GM12878 (cell line): Measurements from ENCODE around the gene PRDM7. TPM values are rescaled to one million over a fixed set of nuclear protein-coding genes. Genes with fewer than 3 reads are reported as not detected.
A peak's percentile ranks its signal among the peaks of the same experiment; 100 is the strongest.
"Not testable (repeated sequence)": the region's sequence is repeated elsewhere in the genome, so short reads cannot be mapped to it uniquely, and the experiment has no call there.

Experiments
- ATAC-seq: fragments of 200-7000 bp; cut with Tn5 transposase; 3 replicates; pipeline ENCODE4 v1.9.1; 2020; ENCODE audit warnings: mild to moderate bottlenecking, moderate library complexity
- BruUV-seq: library from RNA; stranded (reverse); fragments of 400-500 nt; replicated peaks from 2 replicates; lab custom pipeline; 2021; lab: Mats Ljungman, UMichigan
- CTCF ChIA-PET: fragments of 300-600 bp; sonication (Branson Sonifier 250); formaldehyde crosslinking; extraction: SDS; loops from one replicate; lab custom pipeline; 2021; ENCODE audit warnings: inconsistent platforms; lab: Yijun Ruan, JAX
- POLR2A ChIA-PET: fragments of 350-600 bp; formaldehyde crosslinking; extraction: SDS; loops from one replicate; lab custom pipeline; 2021; ENCODE audit warnings: inconsistent platforms; lab: Charles Lee
- RAD21 ChIA-PET: fragments of 300-600 bp; sonication (Branson Sonifier 250); formaldehyde crosslinking; loops from one replicate; lab custom pipeline; 2023; ENCODE audit warnings: antibody characterized with exemption; ENCODE audit not compliant: unreplicated experiment; lab: Charles Lee
- SMC1A ChIA-PET: fragments of 300-600 bp; sonication (Branson Sonifier 250); formaldehyde crosslinking; loops from one replicate; lab custom pipeline; 2023; ENCODE audit not compliant: unreplicated experiment, uncharacterized antibody; lab: Charles Lee
- DNase-seq: peaks from one replicate; pipeline ENCODE4 v3.0.0-alpha.2; 2011; ENCODE audit warnings: low read depth, low spot score
- FAIRE-seq: peaks from 3 replicates; lab custom pipeline; 2011; peaks lifted over from hg19 to GRCh38; lab: Jason Lieb, UNC
- H2AFZ ChIP-seq: 2 replicates; pipeline ENCODE4 v1.6.0; 2011; ENCODE audit warnings: low read depth, low read length, control low read depth; ENCODE audit not compliant: control insufficient read depth
- H3K27ac ChIP-seq: 2 replicates; pipeline ENCODE4 v1.5.1; 2011; ENCODE audit warnings: control low read depth; ENCODE audit not compliant: control insufficient read depth, insufficient read depth
- H3K27me3 ChIP-seq, 2 experiments: replicated peaks in 1 of 2; 2 replicates each; pipeline versions ENCODE4 v1.6.0 to v1.6.1; 2011; ENCODE audit warnings: low read length in 1 of 2; ENCODE audit not compliant: control insufficient read depth in 2 of 2, insufficient read depth in 2 of 2
- H3K36me3 ChIP-seq, 2 experiments: 2 replicates each; pipeline ENCODE4 v1.5.1; 2011; ENCODE audit warnings: low read length in 1 of 2; ENCODE audit not compliant: control insufficient read depth in 2 of 2, insufficient read depth in 2 of 2
- H3K4me1 ChIP-seq: 2 replicates; pipeline ENCODE4 v1.6.1; 2011; ENCODE audit warnings: mild to moderate bottlenecking, low read length, moderate library complexity, mixed read lengths; ENCODE audit not compliant: control insufficient read depth, insufficient read depth
- H3K4me2 ChIP-seq: 2 replicates; pipeline ENCODE4 v1.6.0; 2011; ENCODE audit warnings: control low read depth; ENCODE audit not compliant: control insufficient read depth, insufficient read depth
- H3K4me3 ChIP-seq: fragments of 200-600 bp; sonication (generic); 2 replicates; pipeline ENCODE4 v1.5.1; 2016
- H3K79me2 ChIP-seq: 2 replicates; pipeline ENCODE4 v1.6.0; 2011; ENCODE audit warnings: low read length; ENCODE audit not compliant: control insufficient read depth, insufficient read depth
- H3K9ac ChIP-seq: 2 replicates; pipeline ENCODE4 v1.8.0; 2011; ENCODE audit warnings: low read length, control low read depth, mixed read lengths; ENCODE audit not compliant: control insufficient read depth, insufficient read depth
- H3K9me3 ChIP-seq: replicated peaks from 3 replicates; pipeline ENCODE4 v1.5.1; 2011; ENCODE audit warnings: mild to moderate bottlenecking, low read length; ENCODE audit not compliant: control insufficient read depth, insufficient read depth
- H4K20me1 ChIP-seq: 2 replicates; pipeline ENCODE4 v1.6.0; 2011; ENCODE audit not compliant: control insufficient read depth, insufficient read depth
- WGBS: methylation state at CpG from one replicate; pipeline ENCODE4 v1.1.6; 2016; ENCODE audit warnings: low lambda C conversion rate; ENCODE audit not compliant: insufficient replicate concordance, insufficient coverage; ENCODE audit errors: missing lambda C conversion rate; 5-methylcytosine and 5-hydroxymethylcytosine counted together
- in situ Hi-C: fragments of 300-500 bp; cut with MboI; formaldehyde crosslinking; loops from 9 replicates; pipeline ENCODE4 v1.14.3; 2018; ENCODE audit warnings: mixed read lengths
- intact Hi-C: fragments of 100-400 bp; cut with micrococcal nuclease; formaldehyde crosslinking; loops from one replicate; pipeline ENCODE4 v1.14.2; 2022; ENCODE audit not compliant: unreplicated experiment
- polyA plus RNA-seq, 11 experiments: library from polyadenylated mRNA; depleted of rRNA in 4 of 11; unstranded in 6 of 11; stranded (reverse) in 5 of 11; fragments of >200 nt; fragmentation: Nextera tagmentation in 4 of 11; fragmentation: Illumina TruSeq in 1 of 11; extraction: Ambion mirVana in 4 of 11; extraction: Trizol in 1 of 11; gene quantifications; 1 replicate in 1 of 11; 2 replicates in 10 of 11; pipeline versions ENCODE4 v1.2.1 to v1.2.3, GENCODE V29; 2011 to 2016; ENCODE audit warnings: inconsistent platforms in 2 of 11, missing spikeins in 2 of 11, low read depth in 1 of 11
- total RNA-seq, 4 experiments: library from RNA; depleted of rRNA in 3 of 4; stranded (reverse); fragments of >200 nt in 3 of 4; fragmentation: Illumina TruSeq in 1 of 4; extraction: Trizol in 1 of 4; gene quantifications; 2 replicates each; pipeline versions ENCODE4 v1.2.1 to v1.2.3, GENCODE V29; 2013 to 2021
- TF ChIP-seq, protein P1 (sequence below), 3 experiments: IDR thresholded peaks in 2 of 3; conservative IDR thresholded peaks in 1 of 3; 2 replicates each; pipeline ENCODE4 v1.5.1; 2011; ENCODE audit warnings: low read depth in 3 of 3, low read length in 3 of 3, mild to moderate bottlenecking in 3 of 3, control low read depth in 2 of 3, moderate library complexity in 2 of 3, inconsistent platforms in 1 of 3, mixed read lengths in 1 of 3; ENCODE audit not compliant: control insufficient read depth in 2 of 3, insufficient read depth in 1 of 3; ENCODE audit errors: extremely low read depth in 1 of 3

PRDM7 gene
- total and polyA plus RNA-seq, 10 of the 15 experiments (the other 5 are each of a cell fraction or from before 2014, with no cell fraction given), result not detected

DNA sequence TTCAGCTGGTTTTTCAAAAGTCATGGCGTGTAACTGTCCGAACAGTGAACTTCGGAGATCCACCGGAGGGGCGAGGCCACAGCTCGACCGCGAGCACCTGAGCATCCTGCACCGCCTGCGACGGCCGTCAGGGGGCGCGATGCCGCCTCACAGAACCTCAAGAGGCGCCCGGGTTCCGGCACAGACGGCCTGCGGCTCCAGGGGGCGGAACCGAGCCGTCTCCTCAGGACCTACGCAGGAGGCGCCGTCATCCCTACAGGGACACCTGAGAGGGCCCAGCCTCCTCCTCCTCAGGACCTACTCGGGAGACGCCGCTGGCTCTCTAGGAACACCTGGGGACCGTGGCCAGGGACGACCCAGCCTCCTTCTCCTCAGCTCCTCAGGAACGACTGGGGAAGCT is 29.1 kb upstream of the PRDM7 start:
- not testable (repeated sequence) for FAIRE-seq

DNA sequence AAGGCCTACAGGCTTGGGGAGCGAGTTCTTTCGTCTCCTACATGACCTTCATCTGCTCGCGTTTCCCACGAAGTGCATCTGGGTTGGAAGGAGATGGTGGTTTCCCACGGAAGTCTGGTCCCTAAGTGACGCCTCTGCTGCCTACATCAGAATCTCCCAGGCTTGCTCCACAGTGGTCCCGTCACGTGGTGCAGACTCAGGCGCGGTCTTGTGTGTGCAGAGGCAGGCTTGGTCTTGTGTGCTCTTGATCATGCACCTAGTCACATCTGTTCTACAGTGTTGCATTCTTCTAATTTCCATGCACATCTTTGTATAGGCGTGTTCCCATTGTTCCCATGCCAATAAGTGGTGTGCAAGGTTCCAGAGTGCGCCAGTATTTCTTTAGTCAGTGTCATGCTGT is 27.6 kb upstream of the PRDM7 start:
- POLR2A ChIA-PET, ATAC-seq, SMC1A ChIA-PET, H3K27ac ChIP-seq, H3K79me2 ChIP-seq, DNase-seq, H3K27me3 ChIP-seq, H3K36me3 ChIP-seq, intact Hi-C loops, H3K4me2 ChIP-seq, in situ Hi-C loops, FAIRE-seq, RAD21 ChIA-PET, H3K9me3 ChIP-seq, H3K9ac ChIP-seq, BruUV-seq, H2AFZ ChIP-seq, H4K20me1 ChIP-seq, CTCF ChIA-PET, H3K4me1 ChIP-seq, H3K4me3 ChIP-seq: not testable (repeated sequence)
- 47% methylated on average over 13 of the region's 13 CpGs for WGBS

More for the DNA sequence above, 29.1 kb upstream of the PRDM7 start:
- BruUV-seq, H3K4me1 ChIP-seq, POLR2A ChIA-PET, H3K9ac ChIP-seq, H2AFZ ChIP-seq, H3K79me2 ChIP-seq, RAD21 ChIA-PET, H3K36me3 ChIP-seq, SMC1A ChIA-PET, H4K20me1 ChIP-seq, CTCF ChIA-PET, in situ Hi-C loops, H3K27me3 ChIP-seq, H3K4me2 ChIP-seq, intact Hi-C loops, DNase-seq, H3K9me3 ChIP-seq, H3K4me3 ChIP-seq, H3K27ac ChIP-seq: not testable (repeated sequence)
- WGBS, result 0% methylated on average over 19 of the region's 32 CpGs
- peak; percentile 95 for ATAC-seq
- TF ChIP-seq, protein P1, sequence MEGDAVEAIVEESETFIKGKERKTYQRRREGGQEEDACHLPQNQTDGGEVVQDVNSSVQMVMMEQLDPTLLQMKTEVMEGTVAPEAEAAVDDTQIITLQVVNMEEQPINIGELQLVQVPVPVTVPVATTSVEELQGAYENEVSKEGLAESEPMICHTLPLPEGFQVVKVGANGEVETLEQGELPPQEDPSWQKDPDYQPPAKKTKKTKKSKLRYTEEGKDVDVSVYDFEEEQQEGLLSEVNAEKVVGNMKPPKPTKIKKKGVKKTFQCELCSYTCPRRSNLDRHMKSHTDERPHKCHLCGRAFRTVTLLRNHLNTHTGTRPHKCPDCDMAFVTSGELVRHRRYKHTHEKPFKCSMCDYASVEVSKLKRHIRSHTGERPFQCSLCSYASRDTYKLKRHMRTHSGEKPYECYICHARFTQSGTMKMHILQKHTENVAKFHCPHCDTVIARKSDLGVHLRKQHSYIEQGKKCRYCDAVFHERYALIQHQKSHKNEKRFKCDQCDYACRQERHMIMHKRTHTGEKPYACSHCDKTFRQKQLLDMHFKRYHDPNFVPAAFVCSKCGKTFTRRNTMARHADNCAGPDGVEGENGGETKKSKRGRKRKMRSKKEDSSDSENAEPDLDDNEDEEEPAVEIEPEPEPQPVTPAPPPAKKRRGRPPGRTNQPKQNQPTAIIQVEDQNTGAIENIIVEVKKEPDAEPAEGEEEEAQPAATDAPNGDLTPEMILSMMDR (IDR thresholded peaks at IDR 0.05 in 2 of 3, conservative IDR thresholded peaks at IDR 0.05 in 1 of 3; ENCODE audit: control insufficient read depth in 2 of 3, extremely low read depth in 1 of 3, insufficient read depth in 1 of 3, low read depth in 3 of 3, low read length in 3 of 3), result peak; percentile 10 to 41 (median 19); a peak in 4 of 6 replicates

DNA sequence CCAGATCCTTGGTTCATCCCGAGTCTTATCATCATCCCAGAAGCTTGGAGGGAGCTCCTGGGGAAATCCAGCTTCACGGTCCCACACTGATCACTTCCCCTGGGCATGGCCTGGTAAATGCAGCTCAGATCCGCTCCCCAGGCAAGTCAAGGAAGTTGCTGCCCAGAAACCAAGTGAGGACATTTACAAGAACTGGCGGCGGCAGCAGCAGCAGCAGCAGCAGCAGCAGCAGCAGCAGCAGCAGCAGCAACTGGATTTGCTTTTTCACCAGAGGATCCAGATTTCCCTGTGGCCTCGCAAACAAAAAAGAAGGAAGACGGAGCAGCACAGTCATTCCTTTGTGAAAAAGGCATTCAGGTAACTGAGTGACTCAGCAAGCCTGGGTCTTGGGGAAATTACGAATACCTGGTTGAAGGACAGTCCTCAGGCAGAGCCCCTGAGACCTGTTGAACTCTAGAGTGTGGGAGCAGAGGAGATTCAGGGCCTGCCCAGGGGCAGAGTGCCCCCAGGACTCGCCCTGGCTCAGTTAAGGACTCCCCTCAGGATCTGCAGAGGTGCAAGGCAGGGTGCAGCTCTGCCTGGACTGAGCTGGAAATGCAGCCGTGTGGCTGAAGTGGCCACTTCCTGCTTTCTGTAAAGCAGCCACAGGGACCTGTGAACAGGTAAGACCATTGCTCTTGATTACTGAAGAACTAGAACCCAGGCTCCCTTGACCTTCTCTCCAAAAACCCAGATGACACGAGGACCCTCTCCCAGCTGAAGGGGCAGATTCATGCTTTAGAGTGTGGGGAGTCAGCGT is 25.2 kb upstream of the PRDM7 start:
- H3K9me3 ChIP-seq, RAD21 ChIA-PET, H3K27me3 ChIP-seq, H3K4me1 ChIP-seq, in situ Hi-C loops, H3K4me2 ChIP-seq, intact Hi-C loops, H3K4me3 ChIP-seq, SMC1A ChIA-PET, H2AFZ ChIP-seq, H3K9ac ChIP-seq, BruUV-seq, FAIRE-seq, H3K36me3 ChIP-seq, H4K20me1 ChIP-seq, CTCF ChIA-PET, DNase-seq, H3K27ac ChIP-seq, H3K79me2 ChIP-seq: not testable (repeated sequence)
- POLR2A ChIA-PET, result interaction anchor here (0.6 kb wide), 1 partner anchor 286 kb away, joined by 3 read pairs; the partner anchor contains the start of gene FANCA
- 45% methylated on average over 4 of the region's 12 CpGs for WGBS
- ATAC-seq, result peak; percentile 24; the same call in 1 of the 3 replicates
